Kidney (tissue), 14 donors: ENCODE measurements around the gene YKT6. TPM values are rescaled to one million over a fixed set of nuclear protein-coding genes. Genes with fewer than 3 reads are reported as not detected.

ENCODE experiments used
- DNase-seq, 5 donors: peaks; one replicate each; pipeline ENCODE4 v3.0.0-alpha.2; 2013 to 2020
- FAIRE-seq: peaks from 2 replicates; lab custom pipeline; 2012; peaks lifted over from hg19 to GRCh38; lab: Jason Lieb, UNC
- H3K27ac ChIP-seq, 2 donors: one replicate each; pipeline ENCODE4 v1.7.0; 2013; ENCODE audit warnings: low read depth in 2 of 2, low read length in 2 of 2, inconsistent platforms in 1 of 2
- H3K27me3 ChIP-seq: one replicate; pipeline ENCODE4 v1.7.1; 2013; ENCODE audit warnings: low read length, inconsistent platforms; ENCODE audit not compliant: control insufficient read depth, insufficient read depth
- H3K36me3 ChIP-seq, 3 donors: one replicate each; pipeline versions ENCODE4 v1.7.0 to v1.7.1; 2013; ENCODE audit warnings: low read length in 3 of 3, control low read depth in 1 of 3, inconsistent platforms in 1 of 3; ENCODE audit not compliant: insufficient read depth in 3 of 3, control insufficient read depth in 2 of 3
- H3K4me1 ChIP-seq, 3 donors: one replicate each; pipeline versions ENCODE4 v1.7.0 to v1.7.1; 2013; ENCODE audit warnings: low read length in 3 of 3, inconsistent platforms in 1 of 3, low read depth in 1 of 3; ENCODE audit not compliant: control insufficient read depth in 2 of 3, insufficient read depth in 2 of 3
- H3K4me3 ChIP-seq, 3 donors: one replicate each; pipeline versions ENCODE4 v1.7.0 to v1.8.1; 2013; ENCODE audit warnings: low read length in 3 of 3, control low read depth in 1 of 3, inconsistent platforms in 1 of 3
- H3K9ac ChIP-seq, 3 donors: one replicate each; pipeline versions ENCODE4 v1.7.0 to v1.7.1; 2013; ENCODE audit warnings: low read length in 3 of 3, control low read depth in 1 of 3, inconsistent platforms in 1 of 3
- H3K9me3 ChIP-seq, 3 donors: one replicate each; pipeline versions ENCODE4 v1.7.0 to v1.7.1; 2013; ENCODE audit warnings: low read length in 3 of 3, control low read depth in 1 of 3, inconsistent platforms in 1 of 3; ENCODE audit not compliant: control insufficient read depth in 2 of 3, insufficient read depth in 1 of 3
- intact Hi-C: fragments of 100-400 bp; cut with DNase I; formaldehyde crosslinking; loops from one replicate; pipeline ENCODE4 v1.11.1; 2022
- polyA plus RNA-seq: library from polyadenylated mRNA; stranded (reverse); fragments of 350-450 nt; fragmentation: Illumina TruSeq; extraction: RNeasy Lipid Tissue Mini Kit (QIAGEN cat#74804); gene quantifications from one replicate; pipeline ENCODE4 v1.2.3, GENCODE V29; 2014; ENCODE audit warnings: low read depth, low replicate concordance; ENCODE audit not compliant: insufficient read depth
- total RNA-seq: library from RNA; stranded (reverse); fragmentation: NEBNext Ultra II Directional; extraction: Animal tissue kit (Norgen Biotek cat#: 25700); gene quantifications from one replicate; pipeline ENCODE4 v1.2.1, GENCODE V29; 2021
- TF ChIP-seq, protein P1 (sequence below): IDR thresholded peaks from 3 replicates; pipeline ENCODE4 v1.5.1; 2012; ENCODE audit warnings: mild to moderate bottlenecking, moderate library complexity, borderline replicate concordance; ENCODE audit not compliant: insufficient read depth; ENCODE audit errors: extremely low read depth
- donor health status: control.
- donor health status: control.
- donor health status: control.
- donor health status: control.
- donor health status: control.
- donor health status: DM: yes; HTN: yes; CAD: no.
- donor health status: Normal renal cell carcinoma (clear cell type).

Gene YKT6
- total and polyA plus RNA-seq, 2 donors from 2014 or later: 53.2 to 60.2 TPM

DNA sequence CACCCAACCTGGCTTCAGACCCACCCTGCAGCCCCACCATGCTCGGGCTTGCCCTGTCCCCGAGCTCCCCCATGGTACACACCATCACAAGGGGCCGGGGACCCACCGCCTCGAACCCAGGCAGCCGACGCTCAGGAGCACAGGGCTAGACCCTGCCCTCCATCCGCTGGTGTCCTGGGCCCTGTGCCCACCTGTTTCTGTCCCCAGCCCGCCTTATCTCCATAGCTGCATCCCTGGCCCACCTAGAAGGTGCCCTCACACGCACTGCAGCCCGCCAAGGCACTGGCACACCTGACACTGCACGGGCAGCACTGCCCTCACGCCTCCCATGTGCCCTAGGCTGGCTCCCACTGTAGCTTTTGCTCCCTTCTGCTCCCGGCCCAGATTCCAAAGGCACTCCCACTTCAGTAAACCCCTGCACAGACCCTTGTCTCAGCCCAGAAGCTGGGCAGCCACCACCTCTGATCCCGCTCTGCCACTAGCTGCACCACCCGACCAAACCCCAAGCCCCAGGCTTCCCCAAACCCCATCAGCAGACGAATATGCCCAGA lies 17.1 kb downstream of the YKT6 start:
- Histone ChIP-seq H3K9me3 (peaks cover 0 to 3% (median 0%) of the 10 kb centered on the region in 3 donors), H3K4me1 (no peaks in the 10 kb centered on the region), H3K36me3 (no peaks in the 10 kb centered on the region), H3K9ac (no peak overlapping the region), H3K4me3 (no peak overlapping the region), H3K27ac (no peak overlapping the region), H3K27me3 (no peaks in the 10 kb centered on the region)
- intact Hi-C loops: no loop called here
- TF ChIP-seq, protein P1, sequence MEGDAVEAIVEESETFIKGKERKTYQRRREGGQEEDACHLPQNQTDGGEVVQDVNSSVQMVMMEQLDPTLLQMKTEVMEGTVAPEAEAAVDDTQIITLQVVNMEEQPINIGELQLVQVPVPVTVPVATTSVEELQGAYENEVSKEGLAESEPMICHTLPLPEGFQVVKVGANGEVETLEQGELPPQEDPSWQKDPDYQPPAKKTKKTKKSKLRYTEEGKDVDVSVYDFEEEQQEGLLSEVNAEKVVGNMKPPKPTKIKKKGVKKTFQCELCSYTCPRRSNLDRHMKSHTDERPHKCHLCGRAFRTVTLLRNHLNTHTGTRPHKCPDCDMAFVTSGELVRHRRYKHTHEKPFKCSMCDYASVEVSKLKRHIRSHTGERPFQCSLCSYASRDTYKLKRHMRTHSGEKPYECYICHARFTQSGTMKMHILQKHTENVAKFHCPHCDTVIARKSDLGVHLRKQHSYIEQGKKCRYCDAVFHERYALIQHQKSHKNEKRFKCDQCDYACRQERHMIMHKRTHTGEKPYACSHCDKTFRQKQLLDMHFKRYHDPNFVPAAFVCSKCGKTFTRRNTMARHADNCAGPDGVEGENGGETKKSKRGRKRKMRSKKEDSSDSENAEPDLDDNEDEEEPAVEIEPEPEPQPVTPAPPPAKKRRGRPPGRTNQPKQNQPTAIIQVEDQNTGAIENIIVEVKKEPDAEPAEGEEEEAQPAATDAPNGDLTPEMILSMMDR: no peak
- DNase-seq (peak in 1 of 5 donors; percentile 56), FAIRE-seq (no peak)

DNA sequence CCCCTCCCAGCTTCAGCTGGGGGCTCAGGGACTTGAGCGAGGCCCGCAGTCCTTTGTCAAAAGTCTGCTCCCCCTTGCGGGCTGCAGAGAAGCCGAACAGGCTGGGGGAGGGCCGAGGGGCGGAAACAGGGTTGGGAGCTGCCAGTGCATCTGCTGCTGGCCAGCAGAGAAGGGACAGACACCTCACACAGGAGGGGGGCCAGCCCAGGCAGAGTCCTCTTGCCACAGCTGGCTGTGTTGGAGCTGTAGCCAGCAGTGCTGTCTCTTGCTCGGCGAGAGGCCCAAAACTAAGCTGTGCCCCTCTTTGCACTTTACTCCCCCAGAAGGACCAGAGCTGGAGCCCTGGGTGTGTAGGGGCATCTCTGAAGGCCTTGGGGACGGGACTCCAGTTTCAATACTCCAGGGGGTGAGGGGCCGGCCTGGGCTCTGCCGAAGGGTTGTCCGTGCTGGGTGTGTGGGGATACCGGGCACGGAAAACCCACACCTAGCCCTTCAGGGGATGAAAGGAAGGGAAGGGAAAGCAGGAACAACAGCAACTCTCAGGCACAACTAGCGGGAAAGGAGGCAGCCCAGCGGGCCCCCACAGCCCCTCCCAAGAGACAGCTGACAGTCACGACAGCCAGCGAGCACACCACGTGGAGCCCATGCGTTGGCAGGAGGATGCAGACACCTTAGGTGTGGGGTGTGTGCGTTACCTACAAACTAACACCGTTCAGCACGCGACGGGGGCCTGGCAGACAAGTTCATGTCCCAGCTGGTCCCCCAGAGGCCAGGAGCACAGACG lies 17.8 kb downstream of the YKT6 start:
- Histone ChIP-seq H3K9ac (no peak overlapping the region), H3K36me3 (no peaks in the 10 kb centered on the region), H3K9me3 (peaks cover 0 to 3% (median 0%) of the 10 kb centered on the region in 3 donors), H3K27ac (no peak overlapping the region), H3K27me3 (no peaks in the 10 kb centered on the region), H3K4me1 (no peaks in the 10 kb centered on the region), H3K4me3 (no peak overlapping the region)
- FAIRE-seq: no peak
- TF ChIP-seq, protein P1: no peak
- DNase-seq: peak; percentile 52 to 74 (median 72)
- intact Hi-C loops: no loop called here

DNA sequence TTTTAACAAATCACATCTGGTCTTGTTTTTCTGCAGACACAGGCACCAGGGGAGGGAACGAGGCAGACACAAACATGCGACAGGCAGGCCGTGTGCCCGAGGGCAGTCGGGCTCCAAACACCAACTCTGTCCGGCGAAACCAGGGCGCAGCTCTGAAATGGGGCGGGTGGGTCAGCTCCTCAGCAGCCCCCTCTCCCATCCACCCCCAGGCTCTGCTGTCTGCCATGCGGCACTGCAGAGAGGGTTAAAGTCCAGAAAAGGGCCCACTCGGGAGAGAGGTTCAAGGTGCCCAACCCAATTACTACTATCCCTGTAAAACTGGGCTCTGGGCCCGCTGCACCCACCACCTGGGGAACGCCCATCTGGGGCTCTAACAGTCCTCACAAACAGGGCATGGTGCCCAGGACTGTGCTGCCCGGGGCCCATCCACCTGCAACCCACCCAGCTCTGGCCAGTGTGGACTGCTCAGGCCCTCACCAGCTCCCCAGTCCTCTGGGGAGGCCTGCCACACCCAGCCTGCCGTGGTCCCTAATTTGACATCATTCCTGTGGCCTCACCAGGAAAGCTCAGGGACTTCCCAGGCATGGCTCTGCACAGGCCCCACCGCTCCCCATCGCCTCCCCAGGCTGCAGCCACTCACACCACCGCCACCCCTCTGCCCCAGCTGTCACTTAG lies 18.7 kb downstream of the YKT6 start:
- TF ChIP-seq, protein P1: no peak
- Histone ChIP-seq H3K4me3 (no peak overlapping the region), H3K27ac (no peak overlapping the region), H3K36me3 (no peaks in the 10 kb centered on the region), H3K4me1 (no peaks in the 10 kb centered on the region), H3K27me3 (no peaks in the 10 kb centered on the region), H3K9ac (no peak overlapping the region), H3K9me3 (peaks cover 0 to 3% (median 0%) of the 10 kb centered on the region in 3 donors)
- intact Hi-C loops: no loop called here
- DNase-seq (peak in 2 of 5 donors; percentile 41 to 53), FAIRE-seq (no peak)
